K562 (cell line): ENCODE results near the gene CDK11A. TPM values are rescaled to one million over a fixed set of nuclear protein-coding genes. Genes with fewer than 3 reads are reported as not detected.
"Not testable (repeated sequence)": the region's sequence is repeated elsewhere in the genome, so short reads cannot be mapped to it uniquely, and the experiment has no call there.

Source experiments
- ATAC-seq: fragments of 200-7000 bp; cut with Tn5 transposase; 3 replicates; pipeline ENCODE4 v1.9.1; 2020; ENCODE audit warnings: moderate library complexity
- BruUV-seq: library from RNA; stranded (reverse); fragments of 400-500 nt; replicated peaks from 2 replicates; lab custom pipeline; 2021; lab: Mats Ljungman, UMichigan
- CTCF ChIA-PET: fragments of 300-600 bp; formaldehyde crosslinking; extraction: SDS; loops from one replicate; lab custom pipeline; 2021; ENCODE audit warnings: low intra/inter-chr PET ratio; lab: Yijun Ruan, JAX
- POLR2A ChIA-PET: fragments of 300-600, 350-650 bp; sonication (Branson Sonifier 250); formaldehyde crosslinking; extraction: SDS; loops from one replicate; lab custom pipeline; 2021; ENCODE audit warnings: antibody characterized with exemption, inconsistent platforms; lab: Yijun Ruan, JAX
- DNase-seq, 4 experiments: peaks; one replicate each; pipeline versions ENCODE4 v3.0.0 to v3.0.0-alpha.2; 2011 to 2018; ENCODE audit warnings: low spot score in 3 of 4, mixed read lengths in 3 of 4; ENCODE audit errors: extremely low read depth in 1 of 4
- FAIRE-seq: peaks from 2 replicates; lab custom pipeline; 2011; peaks lifted over from hg19 to GRCh38; lab: Jason Lieb, UNC
- H2AFZ ChIP-seq: 2 replicates; pipeline ENCODE4 v1.6.0; 2011; ENCODE audit warnings: low read depth, low read length, control low read depth, inconsistent platforms
- H3K27ac ChIP-seq: fragments of 200-600 bp; 3 replicates; pipeline ENCODE4 v1.8.0; 2011; ENCODE audit warnings: low read depth, mild to moderate bottlenecking, control low read depth, inconsistent platforms, low read length, moderate library complexity, mixed read lengths; ENCODE audit errors: extremely low read depth
- H3K27me3 ChIP-seq, 2 experiments: fragments of 300-600 bp in 1 of 2; 2 replicates in 1 of 2; 3 replicates in 1 of 2; pipeline versions ENCODE4 v1.6.0 to v1.8.0; 2011; ENCODE audit warnings: inconsistent platforms in 2 of 2, low read length in 2 of 2, mild to moderate bottlenecking in 1 of 2, mixed read lengths in 1 of 2, moderate library complexity in 1 of 2; ENCODE audit not compliant: control insufficient read depth in 2 of 2, insufficient read depth in 2 of 2
- H3K36me3 ChIP-seq: fragments of 300-600 bp; 3 replicates; pipeline ENCODE4 v1.8.0; 2011; ENCODE audit warnings: mild to moderate bottlenecking, low read length, inconsistent platforms; ENCODE audit not compliant: control insufficient read depth, insufficient read depth
- H3K4me1 ChIP-seq, 2 experiments: fragments of 200-600 bp in 1 of 2; replicated peaks in 1 of 2; 2 replicates in 1 of 2; 3 replicates in 1 of 2; pipeline versions ENCODE4 v1.5.1 to v1.8.0; 2011; ENCODE audit warnings: inconsistent platforms in 2 of 2, low read length in 2 of 2, mild to moderate bottlenecking in 1 of 2, mixed read lengths in 1 of 2, moderate library complexity in 1 of 2; ENCODE audit not compliant: control insufficient read depth in 2 of 2, insufficient read depth in 2 of 2
- H3K4me2 ChIP-seq: 2 replicates; pipeline ENCODE4 v1.6.1; 2011; ENCODE audit warnings: low read length, control low read depth, inconsistent platforms, mixed read lengths; ENCODE audit not compliant: insufficient read depth
- H3K4me3 ChIP-seq: fragments of 200-600 bp; sonication (generic), shearing (Covaris generic); 2 replicates; pipeline ENCODE4 v1.5.1; 2016; ENCODE audit warnings: control low read depth, inconsistent platforms
- H3K79me2 ChIP-seq: fragments of 200-600 bp; 3 replicates; pipeline ENCODE4 v1.8.0; 2011; ENCODE audit warnings: low read length, inconsistent platforms; ENCODE audit not compliant: control insufficient read depth, insufficient read depth
- H3K9ac ChIP-seq, 2 experiments: 2 replicates each; pipeline versions ENCODE4 v1.6.0 to v1.6.1; 2011; ENCODE audit warnings: low read depth in 2 of 2, low read length in 2 of 2, control low read depth in 1 of 2, inconsistent platforms in 1 of 2, mild to moderate bottlenecking in 1 of 2, mixed read lengths in 1 of 2; ENCODE audit not compliant: insufficient read depth in 1 of 2
- H3K9me1 ChIP-seq: one replicate; pipeline ENCODE4 v1.6.0; 2011; ENCODE audit warnings: inconsistent platforms, mild to moderate bottlenecking, low read length, moderate library complexity; ENCODE audit not compliant: control insufficient read depth, insufficient read depth
- H3K9me3 ChIP-seq: replicated peaks from 2 replicates; pipeline ENCODE4 v1.5.1; 2011; ENCODE audit warnings: low read depth, low read length, inconsistent platforms; ENCODE audit not compliant: control insufficient read depth, insufficient read depth
- H4K20me1 ChIP-seq: replicated peaks from 2 replicates; pipeline ENCODE4 v1.6.1; 2011; ENCODE audit warnings: low read length, inconsistent platforms, mixed read lengths; ENCODE audit not compliant: control insufficient read depth, insufficient read depth
- WGBS: fragments of 100-300 bp; shearing (Covaris generic); methylation state at CpG from one replicate; pipeline ENCODE4 v1.1.6; 2016; ENCODE audit warnings: low coverage, mixed read lengths; ENCODE audit not compliant: insufficient coverage; ENCODE audit errors: missing lambda C conversion rate; 5-methylcytosine and 5-hydroxymethylcytosine counted together
- in situ Hi-C: fragments of 300-500 bp; cut with MboI; formaldehyde crosslinking; loops from 4 replicates; pipeline ENCODE4 v1.15.0; 2018; ENCODE audit warnings: inconsistent platforms, mixed read lengths
- intact Hi-C: fragments of 100-400 bp; cut with micrococcal nuclease; formaldehyde crosslinking; loops from 2 replicates; pipeline ENCODE4 v1.14.2; 2022
- polyA plus RNA-seq, 8 experiments: library from polyadenylated mRNA; depleted of rRNA in 4 of 8; stranded (reverse) in 5 of 8; unstranded in 3 of 8; fragments of >200 nt; fragmentation: Nextera tagmentation in 2 of 8; fragmentation: Illumina TruSeq in 1 of 8; extraction: Ambion mirVana in 2 of 8; extraction: Trizol in 1 of 8; gene quantifications; 2 replicates each; pipeline versions ENCODE4 v1.2.1 to v1.2.3, GENCODE V29; 2011 to 2014; ENCODE audit warnings: inconsistent platforms in 1 of 8, missing spikeins in 1 of 8
- total RNA-seq, 7 experiments: library from RNA; depleted of rRNA in 6 of 7; stranded (reverse); fragments of >200 nt in 6 of 7; fragmentation: Illumina TruSeq in 2 of 7; extraction: Trizol in 2 of 7; gene quantifications; 2 replicates each; pipeline versions ENCODE4 v1.2.1 to v1.2.3, GENCODE V29; 2011 to 2021; ENCODE audit warnings: low replicate concordance in 1 of 7
- TF ChIP-seq, protein P1 (sequence below), 2 experiments: fragments of 450-650 bp in 1 of 2; sonication (generic) in 1 of 2; formaldehyde crosslinking in 1 of 2; IDR thresholded peaks in 1 of 2; conservative IDR thresholded peaks in 1 of 2; 2 replicates each; pipeline versions ENCODE4 v1.6.1 to v1.8.1; 2016 to 2023; ENCODE audit warnings: mild to moderate bottlenecking in 2 of 2, moderate library complexity in 2 of 2, inconsistent platforms in 1 of 2, missing genetic modification reagents in 1 of 2
- TF ChIP-seq, protein P2 (sequence below): sonication (generic); formaldehyde crosslinking; IDR thresholded peaks from 2 replicates; pipeline ENCODE4 v1.8.1; 2023; ENCODE audit warnings: mild to moderate bottlenecking, missing genetic modification reagents

CDK11A gene
- total and polyA plus RNA-seq, 9 of the 15 experiments (the other 6 are each of a cell fraction or from before 2014, with no cell fraction given), result 4.5 to 71.0 (median 43.9) TPM

- H3K36me3 ChIP-seq, H3K27me3 ChIP-seq, H3K9me1 ChIP-seq, H3K27ac ChIP-seq, ATAC-seq, H2AFZ ChIP-seq, H3K9ac ChIP-seq, H4K20me1 ChIP-seq, in situ Hi-C loops, BruUV-seq, H3K4me2 ChIP-seq, H3K9me3 ChIP-seq, H3K4me3 ChIP-seq, intact Hi-C loops, FAIRE-seq, DNase-seq, H3K4me1 ChIP-seq, CTCF ChIA-PET: not testable (repeated sequence)
- H3K79me2 ChIP-seq, result peaks cover 10% of the 10 kb centered on the region; the same call in 2 of the 3 replicates
- TF ChIP-seq, protein P1, sequence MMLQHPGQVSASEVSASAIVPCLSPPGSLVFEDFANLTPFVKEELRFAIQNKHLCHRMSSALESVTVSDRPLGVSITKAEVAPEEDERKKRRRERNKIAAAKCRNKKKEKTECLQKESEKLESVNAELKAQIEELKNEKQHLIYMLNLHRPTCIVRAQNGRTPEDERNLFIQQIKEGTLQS (IDR thresholded peaks at IDR 0.05), result 0 out of 2 replicates have a peak, but pooled peaks have one; percentile 15
- TF ChIP-seq, protein P1 (CRISPR knock-in tag; conservative IDR thresholded peaks at IDR 0.05), result not testable (repeated sequence)
- TF ChIP-seq, protein P2, sequence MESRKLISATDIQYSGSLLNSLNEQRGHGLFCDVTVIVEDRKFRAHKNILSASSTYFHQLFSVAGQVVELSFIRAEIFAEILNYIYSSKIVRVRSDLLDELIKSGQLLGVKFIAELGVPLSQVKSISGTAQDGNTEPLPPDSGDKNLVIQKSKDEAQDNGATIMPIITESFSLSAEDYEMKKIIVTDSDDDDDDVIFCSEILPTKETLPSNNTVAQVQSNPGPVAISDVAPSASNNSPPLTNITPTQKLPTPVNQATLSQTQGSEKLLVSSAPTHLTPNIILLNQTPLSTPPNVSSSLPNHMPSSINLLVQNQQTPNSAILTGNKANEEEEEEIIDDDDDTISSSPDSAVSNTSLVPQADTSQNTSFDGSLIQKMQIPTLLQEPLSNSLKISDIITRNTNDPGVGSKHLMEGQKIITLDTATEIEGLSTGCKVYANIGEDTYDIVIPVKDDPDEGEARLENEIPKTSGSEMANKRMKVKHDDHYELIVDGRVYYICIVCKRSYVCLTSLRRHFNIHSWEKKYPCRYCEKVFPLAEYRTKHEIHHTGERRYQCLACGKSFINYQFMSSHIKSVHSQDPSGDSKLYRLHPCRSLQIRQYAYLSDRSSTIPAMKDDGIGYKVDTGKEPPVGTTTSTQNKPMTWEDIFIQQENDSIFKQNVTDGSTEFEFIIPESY (CRISPR knock-in tag), result peak; percentile 92
- WGBS, result 96% methylated on average over 17 of the region's 17 CpGs
- POLR2A ChIA-PET, result interaction anchor here (0.7 kb wide), 1 partner anchor 173 kb away, joined by 3 read pairs; no protein-coding TSS in a partner anchor
These were observed 1.9 kb upstream of the CDK11A start for GRCh38 chr1:1726088-1726487.
